ENCODE results near the gene PIK3R3.

Gene PIK3R3

DNA sequence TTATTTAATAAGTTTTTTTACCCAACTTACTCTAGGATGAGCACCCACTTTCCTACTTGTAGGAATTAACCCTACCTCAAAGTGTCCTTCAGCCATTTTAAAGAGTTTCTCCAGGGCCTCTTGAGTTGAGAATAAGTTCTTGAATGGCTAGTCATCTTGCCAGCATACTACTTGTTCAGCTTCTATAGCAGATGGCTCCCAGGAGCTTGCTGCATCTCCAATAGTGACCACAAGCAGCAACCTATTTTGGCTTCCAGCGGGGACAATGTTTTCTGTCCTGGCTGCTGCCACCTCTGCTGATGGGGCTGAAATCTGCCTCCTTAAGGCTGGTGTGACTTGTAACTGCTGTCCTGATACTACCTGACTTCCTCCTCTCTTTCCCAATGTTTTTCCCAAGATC, 20.8 kb upstream of the PIK3R3 start:
- no peak overlapping the region for H3K27ac ChIP-seq
- TF ChIP-seq, protein P1, sequence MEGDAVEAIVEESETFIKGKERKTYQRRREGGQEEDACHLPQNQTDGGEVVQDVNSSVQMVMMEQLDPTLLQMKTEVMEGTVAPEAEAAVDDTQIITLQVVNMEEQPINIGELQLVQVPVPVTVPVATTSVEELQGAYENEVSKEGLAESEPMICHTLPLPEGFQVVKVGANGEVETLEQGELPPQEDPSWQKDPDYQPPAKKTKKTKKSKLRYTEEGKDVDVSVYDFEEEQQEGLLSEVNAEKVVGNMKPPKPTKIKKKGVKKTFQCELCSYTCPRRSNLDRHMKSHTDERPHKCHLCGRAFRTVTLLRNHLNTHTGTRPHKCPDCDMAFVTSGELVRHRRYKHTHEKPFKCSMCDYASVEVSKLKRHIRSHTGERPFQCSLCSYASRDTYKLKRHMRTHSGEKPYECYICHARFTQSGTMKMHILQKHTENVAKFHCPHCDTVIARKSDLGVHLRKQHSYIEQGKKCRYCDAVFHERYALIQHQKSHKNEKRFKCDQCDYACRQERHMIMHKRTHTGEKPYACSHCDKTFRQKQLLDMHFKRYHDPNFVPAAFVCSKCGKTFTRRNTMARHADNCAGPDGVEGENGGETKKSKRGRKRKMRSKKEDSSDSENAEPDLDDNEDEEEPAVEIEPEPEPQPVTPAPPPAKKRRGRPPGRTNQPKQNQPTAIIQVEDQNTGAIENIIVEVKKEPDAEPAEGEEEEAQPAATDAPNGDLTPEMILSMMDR (conservative IDR thresholded peaks at IDR 0.05): no peak

DNA sequence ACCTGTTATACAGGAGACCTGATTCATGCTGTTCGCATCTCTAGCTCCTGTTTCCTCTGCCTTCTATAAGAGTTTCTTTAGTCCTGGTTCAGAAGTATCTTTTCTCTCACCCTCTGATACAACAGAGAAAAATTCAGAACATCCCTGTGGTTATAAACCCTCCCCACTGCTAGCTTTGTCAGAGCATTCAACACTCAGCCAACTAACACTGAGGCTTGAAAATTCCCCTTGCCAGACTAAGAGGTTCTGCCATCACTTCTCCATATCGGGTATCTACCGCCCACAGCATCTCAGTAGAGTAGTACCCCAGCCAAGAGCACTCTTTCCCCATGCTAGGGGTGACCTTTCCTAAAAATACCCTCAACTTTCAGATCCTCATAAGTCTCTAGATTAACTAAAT, 19.6 kb upstream of the PIK3R3 start:
- TF ChIP-seq, protein P1 (conservative IDR thresholded peaks at IDR 0.05): no peak

GRCh38 chr1:46150085-46150484, 17.7 kb upstream of the PIK3R3 start:
- no peak overlapping the region for H3K27ac ChIP-seq
- TF ChIP-seq, protein P1 (conservative IDR thresholded peaks at IDR 0.05): no peak

More for the DNA sequence above, 19.6 kb upstream of the PIK3R3 start:
- H3K27ac ChIP-seq: no peak overlapping the region

DNA sequence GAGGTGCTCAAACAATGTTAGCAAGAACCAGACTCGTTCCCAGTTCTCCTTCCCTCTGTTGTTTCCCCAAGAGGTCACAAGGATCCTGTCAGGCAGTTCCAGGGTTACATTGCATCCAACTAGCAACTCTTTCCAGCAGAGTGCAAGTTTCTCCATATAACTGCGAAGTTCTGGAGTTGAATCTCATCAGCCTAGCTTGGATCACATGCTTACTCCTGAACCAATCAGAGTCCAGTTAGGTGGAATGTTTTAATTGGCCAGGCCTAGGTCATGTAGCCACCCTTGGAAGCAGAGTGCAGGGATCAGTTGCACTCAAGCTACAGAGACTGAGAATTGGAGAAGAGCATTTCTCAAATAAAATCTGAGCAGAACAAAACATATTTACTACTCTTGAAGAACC, 15.9 kb upstream of the PIK3R3 start:
- H3K27ac ChIP-seq: no peak overlapping the region
- TF ChIP-seq, protein P1 (conservative IDR thresholded peaks at IDR 0.05): no peak

DNA sequence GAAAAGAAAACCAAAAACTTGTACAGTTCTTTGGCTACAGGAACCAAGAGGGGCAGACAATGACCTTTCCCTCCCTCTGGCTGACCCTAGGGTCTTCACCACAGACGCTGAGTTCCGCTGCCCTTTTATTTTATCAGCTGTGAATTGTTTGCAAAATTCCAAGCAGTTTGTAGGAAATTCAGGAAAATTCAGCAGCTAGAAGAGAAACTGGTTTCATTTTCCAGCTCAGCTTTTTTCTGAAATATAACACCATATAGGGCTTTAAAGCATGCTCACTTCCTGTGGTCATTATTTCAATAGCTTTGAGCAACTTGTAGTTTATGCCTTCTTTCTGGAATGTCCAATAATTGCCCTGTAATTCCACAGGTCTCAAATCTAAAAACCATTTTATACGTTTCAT, 5.5 kb upstream of the PIK3R3 start:
- H3K27ac ChIP-seq: no peak overlapping the region
- TF ChIP-seq, protein P1 (conservative IDR thresholded peaks at IDR 0.05): no peak

DNA sequence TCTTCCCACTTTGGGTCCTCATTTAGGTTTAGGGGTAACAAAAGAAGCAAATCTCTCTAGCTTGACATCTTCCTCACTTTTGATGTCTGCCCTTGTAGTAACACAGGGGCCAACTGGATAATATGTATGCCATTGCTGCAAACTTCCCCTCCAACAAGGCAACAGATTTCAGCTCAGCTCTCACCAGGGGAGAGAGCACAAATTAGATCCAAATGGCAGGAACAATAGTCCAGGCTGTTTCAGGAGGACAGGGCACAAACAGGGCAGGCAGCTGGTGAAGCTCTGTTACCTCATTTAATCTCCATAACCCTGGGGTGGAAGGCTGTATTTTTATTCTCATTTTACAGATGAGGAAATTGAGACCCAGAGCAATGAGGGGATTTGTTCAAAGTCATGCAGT, 4.3 kb upstream of the PIK3R3 start:
- TF ChIP-seq, protein P1 (conservative IDR thresholded peaks at IDR 0.05): no peak
- H3K27ac ChIP-seq: peak overlapping the region; percentile 99

- TF ChIP-seq, protein P1 (conservative IDR thresholded peaks at IDR 0.05): no peak
- H3K27ac ChIP-seq: peak overlapping the region; percentile 99
These were observed 2.4 kb upstream of the PIK3R3 start for GRCh38 chr1:46134660-46135331.

All from VCaP (cell line).